GM23338 (cell line): ENCODE data around the gene RSPH3. TPM values are rescaled to one million over a fixed set of nuclear protein-coding genes. Genes with fewer than 3 reads are reported as not detected.

ENCODE experiments used
- ATAC-seq: fragments of 200-7000 bp; cut with Tn5 transposase; 3 replicates; pipeline ENCODE4 v1.9.1; 2020
- DNase-seq: peaks from one replicate; pipeline ENCODE4 v3.0.0-alpha.2; 2015; ENCODE audit warnings: low spot score
- H2AFZ ChIP-seq: fragments of 200-600 bp; sonication (generic); 2 replicates; pipeline ENCODE4 v1.8.0; 2016; ENCODE audit warnings: antibody characterized with exemption, mild to moderate bottlenecking, moderate library complexity
- H3F3A ChIP-seq: fragments of 200-600 bp; sonication (generic); replicated peaks from 2 replicates; pipeline ENCODE4 v1.8.0; 2017; ENCODE audit warnings: antibody characterized with exemption, mixed run types, low read depth
- H3K27ac ChIP-seq: fragments of 200-600 bp; sonication (generic); 2 replicates; pipeline ENCODE4 v1.6.1; 2016; ENCODE audit warnings: low read depth
- H3K27me3 ChIP-seq: fragments of 200-600 bp; sonication (generic); 2 replicates; pipeline ENCODE4 v1.8.0; 2016; ENCODE audit warnings: mild to moderate bottlenecking, mixed run types, moderate library complexity; ENCODE audit not compliant: insufficient read depth
- H3K36me3 ChIP-seq: fragments of 200-600 bp; sonication (generic); 2 replicates; pipeline ENCODE4 v1.8.0; 2016; ENCODE audit warnings: mild to moderate bottlenecking; ENCODE audit not compliant: insufficient read depth
- H3K4me1 ChIP-seq: fragments of 200-600 bp; sonication (generic); 2 replicates; pipeline ENCODE4 v1.8.0; 2016; ENCODE audit warnings: mild to moderate bottlenecking, moderate library complexity; ENCODE audit not compliant: insufficient read depth
- H3K4me2 ChIP-seq: fragments of 200-600 bp; sonication (generic); 2 replicates; pipeline ENCODE4 v1.7.1; 2017; ENCODE audit warnings: mixed run types
- H3K4me3 ChIP-seq: fragments of 200-600 bp; sonication (generic); 2 replicates; pipeline ENCODE4 v1.6.1; 2016; ENCODE audit warnings: mixed run types
- H3K79me2 ChIP-seq: fragments of 200-600 bp; sonication (generic); replicated peaks from 2 replicates; pipeline ENCODE4 v1.8.0; 2017; ENCODE audit warnings: mild to moderate bottlenecking; ENCODE audit not compliant: insufficient read depth
- H3K9me2 ChIP-seq: fragments of 200-600 bp; sonication (generic); 2 replicates; pipeline ENCODE4 v1.8.0; 2017; ENCODE audit not compliant: insufficient read depth
- H4K20me1 ChIP-seq: fragments of 200-600 bp; sonication (generic); replicated peaks from 2 replicates; pipeline ENCODE4 v1.8.0; 2017; ENCODE audit warnings: mild to moderate bottlenecking; ENCODE audit not compliant: insufficient read depth
- H3K27ac Mint-ChIP-seq: 2 replicates; pipeline ENCODE4 v1.8.0; 2020; ENCODE audit warnings: inconsistent platforms, mild to moderate bottlenecking, moderate library complexity, mixed read lengths
- H3K27me3 Mint-ChIP-seq: 3 replicates; pipeline ENCODE4 v1.8.0; 2022; ENCODE audit warnings: low read depth, mild to moderate bottlenecking, moderate library complexity, mixed read lengths, inconsistent platforms; ENCODE audit not compliant: insufficient read depth, poor library complexity
- H3K36me3 Mint-ChIP-seq: 3 replicates; pipeline ENCODE4 v1.8.0; 2021; ENCODE audit warnings: low read depth, mild to moderate bottlenecking, inconsistent platforms, moderate library complexity, mixed read lengths
- H3K4me1 Mint-ChIP-seq: 3 replicates; pipeline ENCODE4 v1.8.0; 2020; ENCODE audit warnings: mild to moderate bottlenecking, inconsistent platforms, mixed read lengths
- H3K4me3 Mint-ChIP-seq: 3 replicates; pipeline ENCODE4 v1.8.0; 2021; ENCODE audit warnings: moderate library complexity, mild to moderate bottlenecking, inconsistent platforms, mixed read lengths
- H3K9me3 Mint-ChIP-seq: 3 replicates; pipeline ENCODE4 v1.8.0; 2020; ENCODE audit warnings: moderate library complexity, mild to moderate bottlenecking, inconsistent platforms, mixed read lengths
- CREB1 ChIP-seq: fragments of 250-450 bp; sonication (Bioruptor Pico); IDR thresholded peaks from 2 replicates; pipeline ENCODE4 v1.5.0; 2020; ENCODE audit warnings: low read depth, mild to moderate bottlenecking, moderate library complexity
- CTCF ChIP-seq, 2 experiments: fragments of 200-600 bp in 1 of 2; sonication (generic) in 1 of 2; conservative IDR thresholded peaks; 2 replicates each; pipeline versions ENCODE4 v1.5.1 to v1.6.1; 2016 to 2017; ENCODE audit warnings: antibody characterized with exemption in 2 of 2, low read depth in 2 of 2, mild to moderate bottlenecking in 2 of 2, moderate library complexity in 1 of 2
- ETS1 ChIP-seq: IDR thresholded peaks from 2 replicates; pipeline ENCODE4 v1.6.1; 2016; ENCODE audit warnings: antibody characterized with exemption
- EZH2phosphoT487 ChIP-seq: fragments of 200-600 bp; sonication (generic); IDR thresholded peaks from one replicate; pipeline ENCODE4 v1.8.1; 2018; ENCODE audit warnings: antibody characterized with exemption; ENCODE audit not compliant: unreplicated experiment
- POLR2AphosphoS5 ChIP-seq: IDR thresholded peaks from 2 replicates; pipeline ENCODE4 v1.6.1; 2016; ENCODE audit warnings: antibody characterized with exemption, low read depth
- polyA plus RNA-seq: library from polyadenylated mRNA; unstranded; fragments of >200 nt; fragmentation: Nextera tagmentation; extraction: Ambion mirVana; gene quantifications from 2 replicates; pipeline ENCODE4 v1.2.1, GENCODE V29; 2016
- small RNA-seq: library from RNA; depleted of rRNA; stranded (forward); fragments of <200 nt; gene quantifications from one replicate; pipeline ENCODE3, GENCODE V24; 2014; ENCODE audit warnings: low replicate concordance
- total RNA-seq: library from RNA; depleted of rRNA; stranded (reverse); fragments of >200 nt; shearing (Covaris generic); gene quantifications from 2 replicates; pipeline ENCODE4 v1.2.3, GENCODE V29; 2014; rRNA removed

RSPH3 gene
- total and polyA plus RNA-seq, 2 experiments from 2014 or later, result 1.7 to 3.9 TPM

GRCh38 chr6:158924499-158925455 lies 75.2 kb downstream of the RSPH3 start:
- peaks cover 31% of the 10 kb centered on the region for H3K4me1 Mint-ChIP-seq
- no peak for TF ChIP-seq CREB1 (CRISPR knock-in tag)
- TF ChIP-seq CTCF (conservative IDR thresholded peaks at IDR 0.05; ENCODE audit: low read depth in 2 of 2), result no peak
- TF ChIP-seq EZH2phosphoT487, result no peak
- TF ChIP-seq ETS1, result no peak
- no peaks in the 10 kb centered on the region for H3K9me3 Mint-ChIP-seq
- Histone ChIP-seq H3K4me3 (no peak overlapping the region), H3K36me3 (no peaks in the 10 kb centered on the region), H3K27me3 (no peaks in the 10 kb centered on the region), H3F3A (peaks cover 9% of the 10 kb centered on the region; the same call in 1 of the 2 replicates), H3K9me2 (no peaks in the 10 kb centered on the region), H3K79me2 (no peaks in the 10 kb centered on the region), H3K27ac (no peak overlapping the region), H3K4me1 (peaks cover 27% of the 10 kb centered on the region), H3K4me2 (peak overlapping the region; percentile 52), H4K20me1 (no peaks in the 10 kb centered on the region), H2AFZ (peak overlapping the region; percentile 78)
- ATAC-seq (no peak), DNase-seq (peak; percentile 46)
- H3K27me3 Mint-ChIP-seq, result peaks cover 10% of the 10 kb centered on the region
- H3K27ac Mint-ChIP-seq, result no peak overlapping the region
- no peaks in the 10 kb centered on the region for H3K36me3 Mint-ChIP-seq
- no peak overlapping the region for H3K4me3 Mint-ChIP-seq

DNA sequence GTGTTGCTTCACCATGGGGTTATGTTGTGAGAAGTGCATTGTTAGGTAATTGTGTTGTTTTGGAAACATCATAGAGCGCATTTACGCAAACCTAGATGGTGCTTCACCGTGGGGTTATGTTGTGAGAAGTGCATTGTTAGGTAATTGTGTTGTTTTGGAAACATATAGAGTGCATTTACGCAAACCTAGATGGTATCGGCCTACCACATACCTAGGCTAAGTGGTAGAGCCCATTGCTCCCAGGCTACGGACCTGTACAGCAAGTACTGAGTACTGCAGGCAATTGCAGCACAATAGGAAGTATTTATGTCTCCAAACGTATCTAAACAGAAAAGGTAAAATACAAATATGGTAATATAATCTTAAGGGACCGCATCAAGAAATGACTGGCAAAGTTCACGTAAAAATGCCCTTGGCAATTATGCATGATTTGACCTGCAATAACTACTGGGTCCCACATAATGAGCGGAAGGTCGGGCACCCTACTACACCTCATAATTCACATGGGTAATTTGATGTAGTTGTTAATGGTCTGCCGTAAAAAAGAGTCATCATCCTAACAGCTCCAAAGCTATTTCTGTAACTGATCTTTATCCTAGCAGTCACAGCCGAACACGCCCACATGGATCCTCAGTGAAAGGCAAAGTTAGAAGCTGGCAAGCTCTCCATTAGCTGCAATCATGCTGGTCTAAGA lies 76.0 kb downstream of the RSPH3 start:
- no peak overlapping the region for H3K4me3 Mint-ChIP-seq
- Histone ChIP-seq H2AFZ (peak overlapping the region; percentile 78), H4K20me1 (no peaks in the 10 kb centered on the region), H3K4me1 (peaks cover 30% of the 10 kb centered on the region), H3K9me2 (no peaks in the 10 kb centered on the region), H3K4me2 (peak overlapping the region; percentile 52), H3K36me3 (no peaks in the 10 kb centered on the region), H3K27ac (0 out of 2 replicates have a peak overlapping the region, but pooled peaks have one; percentile 45), H3K27me3 (no peaks in the 10 kb centered on the region), H3F3A (peaks cover 9% of the 10 kb centered on the region; the same call in 1 of the 2 replicates), H3K4me3 (no peak overlapping the region), H3K79me2 (no peaks in the 10 kb centered on the region)
- H3K9me3 Mint-ChIP-seq, result no peaks in the 10 kb centered on the region
- no peak for ATAC-seq
- H3K27ac Mint-ChIP-seq, result no peak overlapping the region
- H3K4me1 Mint-ChIP-seq, result peaks cover 33% of the 10 kb centered on the region
- DNase-seq, result no peak
- peaks cover 10% of the 10 kb centered on the region for H3K27me3 Mint-ChIP-seq
- TF ChIP-seq POLR2AphosphoS5, result no peak
- no peak for TF ChIP-seq ETS1
- H3K36me3 Mint-ChIP-seq, result no peaks in the 10 kb centered on the region

Small RNA genes within 50 kb of the gene (small RNA-seq; reads per million reads assigned to genes)
- not detected for gene RNU6-293P

Other genes with a start within 250 kb of the RSPH3 start
- gene EZR, start 180.8 kb downstream of the RSPH3 start, total RNA-seq, result 208 and 209 TPM in 2 replicates
- gene EZR, start 180.8 kb downstream of the RSPH3 start, polyA plus RNA-seq, result 188 and 199 TPM in 2 replicates
- gene TAGAP, start 44.8 kb upstream of the RSPH3 start, total RNA-seq, result 0.43 TPM in 1 of 2 replicates, not detected in the other
- not detected in 2 replicates for gene TAGAP, start 44.8 kb upstream of the RSPH3 start, polyA plus RNA-seq
- 0.12 and 0.38 TPM in 2 replicates for gene FNDC1, start 169.2 kb upstream of the RSPH3 start, total RNA-seq
- gene FNDC1, start 169.2 kb upstream of the RSPH3 start, polyA plus RNA-seq, result 0.17 and 0.57 TPM in 2 replicates